Endothelial cell of umbilical vein (primary cell): ENCODE data around the gene ALG12. TPM values are rescaled to one million over a fixed set of nuclear protein-coding genes. Genes with fewer than 3 reads are reported as not detected.

Source experiments
- BruUV-seq: library from RNA; stranded (reverse); fragments of 400-500 nt; replicated peaks from 2 replicates; lab custom pipeline; 2021; lab: Mats Ljungman, UMichigan
- CTCF ChIA-PET: fragments of 300-600, 350-600 bp; sonication (Branson Sonifier 250); formaldehyde crosslinking; loops from one replicate; lab custom pipeline; 2021; ENCODE audit warnings: antibody characterized with exemption, inconsistent platforms; lab: Charles Lee
- POLR2A ChIA-PET: fragments of 300-600, 350-600 bp; sonication (Branson Sonifier 250); formaldehyde crosslinking; loops from one replicate; lab custom pipeline; 2021; ENCODE audit warnings: antibody characterized with exemption, inconsistent platforms; lab: Charles Lee
- DNase-seq: peaks from one replicate; pipeline ENCODE4 v3.0.0-alpha.2; 2011; ENCODE audit warnings: low read depth, low spot score
- FAIRE-seq: peaks from 2 replicates; lab custom pipeline; 2011; peaks lifted over from hg19 to GRCh38; lab: Jason Lieb, UNC
- H2AFZ ChIP-seq: 2 replicates; pipeline ENCODE4 v1.6.0; 2012; ENCODE audit warnings: low read depth, low read length, control low read depth, inconsistent platforms
- H3K27ac ChIP-seq: 2 replicates; pipeline ENCODE4 v1.5.1; 2011; ENCODE audit warnings: low read depth, mild to moderate bottlenecking, control low read depth, low read length, moderate library complexity; ENCODE audit not compliant: insufficient read depth
- H3K27me3 ChIP-seq, 2 experiments: 2 replicates each; pipeline versions ENCODE4 v1.6.0 to v1.6.1; 2011; ENCODE audit warnings: low read length in 2 of 2, mixed read lengths in 1 of 2; ENCODE audit not compliant: control insufficient read depth in 2 of 2, insufficient read depth in 2 of 2
- H3K36me3 ChIP-seq, 2 experiments: 2 replicates in 1 of 2; 3 replicates in 1 of 2; pipeline ENCODE4 v1.5.1; 2011; ENCODE audit warnings: low read length in 2 of 2, mild to moderate bottlenecking in 1 of 2, moderate library complexity in 1 of 2; ENCODE audit not compliant: control insufficient read depth in 2 of 2, insufficient read depth in 2 of 2; ENCODE audit errors: extremely low read depth in 1 of 2
- H3K4me1 ChIP-seq: 3 replicates; pipeline ENCODE4 v1.5.1; 2011; ENCODE audit warnings: mild to moderate bottlenecking, low read length; ENCODE audit not compliant: control insufficient read depth, insufficient read depth; ENCODE audit errors: extremely low read depth
- H3K4me2 ChIP-seq: 2 replicates; pipeline ENCODE4 v1.6.1; 2011; ENCODE audit warnings: low read length, control low read depth, mixed read lengths; ENCODE audit not compliant: insufficient read depth
- H3K4me3 ChIP-seq, 3 experiments: fragments of 200-600 bp in 1 of 3; sonication (generic), shearing (Covaris generic) in 1 of 3; replicated peaks in 1 of 3; 2 replicates each; pipeline ENCODE4 v1.5.1; 2011 to 2016; ENCODE audit warnings: control low read depth in 3 of 3, low read length in 3 of 3, mild to moderate bottlenecking in 2 of 3, inconsistent platforms in 1 of 3, low read depth in 1 of 3, moderate library complexity in 1 of 3; ENCODE audit not compliant: insufficient read depth in 1 of 3
- H3K79me2 ChIP-seq: 2 replicates; pipeline ENCODE4 v1.6.0; 2012; ENCODE audit warnings: low read length, inconsistent platforms; ENCODE audit not compliant: control insufficient read depth, insufficient read depth
- H3K9ac ChIP-seq: replicated peaks from 2 replicates; pipeline ENCODE3; 2011; ENCODE audit warnings: low read length, control low read depth; ENCODE audit not compliant: insufficient read depth; ENCODE audit errors: extremely low read depth
- H3K9me1 ChIP-seq: replicated peaks from 3 replicates; pipeline ENCODE4 v1.6.0; 2011; ENCODE audit warnings: mild to moderate bottlenecking, low read length; ENCODE audit not compliant: control insufficient read depth, insufficient read depth; ENCODE audit errors: extremely low read depth
- H3K9me3 ChIP-seq: replicated peaks from 2 replicates; pipeline ENCODE4 v1.5.1; 2012; ENCODE audit warnings: low read length, inconsistent platforms; ENCODE audit not compliant: control insufficient read depth, insufficient read depth
- H4K20me1 ChIP-seq: replicated peaks from 2 replicates; pipeline ENCODE3; 2011; ENCODE audit warnings: mild to moderate bottlenecking, low read length; ENCODE audit not compliant: control insufficient read depth, insufficient read depth; ENCODE audit errors: extremely low read depth
- EZH2 ChIP-seq: IDR thresholded peaks from 2 replicates; pipeline ENCODE4 v1.6.1; 2012; ENCODE audit warnings: borderline replicate concordance, low read depth, mild to moderate bottlenecking, moderate library complexity, low read length, inconsistent platforms; ENCODE audit not compliant: severe bottlenecking
- FOS ChIP-seq: IDR thresholded peaks from 2 replicates; pipeline ENCODE4 v1.6.1; 2011; ENCODE audit warnings: mild to moderate bottlenecking, low read length, moderate library complexity, borderline replicate concordance; ENCODE audit not compliant: insufficient read depth
- GATA2 ChIP-seq: IDR thresholded peaks from 2 replicates; pipeline ENCODE4 v1.7.0; 2011; ENCODE audit warnings: low read depth, mild to moderate bottlenecking, moderate library complexity, mixed read lengths, low read length; ENCODE audit not compliant: insufficient read length, insufficient read depth
- MYC ChIP-seq: IDR thresholded peaks from one replicate; pipeline ENCODE4 v1.6.1; 2011; ENCODE audit warnings: mild to moderate bottlenecking, low read depth, low read length
- POLR2A ChIP-seq: IDR thresholded peaks from 2 replicates; pipeline ENCODE4 v1.6.1; 2012; ENCODE audit warnings: low read depth, mild to moderate bottlenecking, control low read depth, low read length
- POLR2AphosphoS5 ChIP-seq: IDR thresholded peaks from 2 replicates; pipeline ENCODE4 v1.6.1; 2012; ENCODE audit warnings: low read depth, mild to moderate bottlenecking, control low read depth, low read length, moderate library complexity; ENCODE audit not compliant: insufficient read depth
- dilution Hi-C: fragments of 300-500 bp; cut with MboI; formaldehyde crosslinking; loops from one replicate; pipeline ENCODE4 v1.15.0; 2019; ENCODE audit warnings: low sequenced_read_pairs; ENCODE audit not compliant: extremely low pct_ligation_motif_present
- intact Hi-C: fragments of 100-400 bp; cut with micrococcal nuclease; formaldehyde crosslinking; loops from one replicate; pipeline ENCODE4 v1.10.0; 2022
- polyA plus RNA-seq, 4 experiments: library from polyadenylated mRNA; depleted of rRNA in 3 of 4; stranded (reverse) in 3 of 4; unstranded in 1 of 4; fragments of >200 nt; gene quantifications; 2 replicates each; pipeline versions ENCODE4 v1.2.1 to v1.2.3, GENCODE V29; 2011 to 2012; ENCODE audit warnings: missing spikeins in 1 of 4
- total RNA-seq: library from RNA; stranded (reverse); gene quantifications from 2 replicates; pipeline ENCODE4 v1.2.3, GENCODE V29; 2021
- TF ChIP-seq, protein P1 (sequence below), 2 donors: IDR thresholded peaks; 1 replicate in 1 of 2; 2 replicates in 1 of 2; pipeline ENCODE4 v1.5.1; 2011; ENCODE audit warnings: low read length in 2 of 2, mild to moderate bottlenecking in 2 of 2, moderate library complexity in 2 of 2, control low read depth in 1 of 2, inconsistent platforms in 1 of 2, low read depth in 1 of 2; ENCODE audit not compliant: insufficient read depth in 1 of 2; ENCODE audit errors: extremely low read depth in 1 of 2
- TF ChIP-seq, protein P2 (sequence below): IDR thresholded peaks from 2 replicates; pipeline ENCODE4 v1.6.1; 2011; ENCODE audit not compliant: insufficient read depth, insufficient read length

ALG12 gene
- total and polyA plus RNA-seq, 2 donors (not counting 3 experiments of a cell fraction or from before 2014, with no cell fraction given) = 14.6 to 18.0 TPM

DNA sequence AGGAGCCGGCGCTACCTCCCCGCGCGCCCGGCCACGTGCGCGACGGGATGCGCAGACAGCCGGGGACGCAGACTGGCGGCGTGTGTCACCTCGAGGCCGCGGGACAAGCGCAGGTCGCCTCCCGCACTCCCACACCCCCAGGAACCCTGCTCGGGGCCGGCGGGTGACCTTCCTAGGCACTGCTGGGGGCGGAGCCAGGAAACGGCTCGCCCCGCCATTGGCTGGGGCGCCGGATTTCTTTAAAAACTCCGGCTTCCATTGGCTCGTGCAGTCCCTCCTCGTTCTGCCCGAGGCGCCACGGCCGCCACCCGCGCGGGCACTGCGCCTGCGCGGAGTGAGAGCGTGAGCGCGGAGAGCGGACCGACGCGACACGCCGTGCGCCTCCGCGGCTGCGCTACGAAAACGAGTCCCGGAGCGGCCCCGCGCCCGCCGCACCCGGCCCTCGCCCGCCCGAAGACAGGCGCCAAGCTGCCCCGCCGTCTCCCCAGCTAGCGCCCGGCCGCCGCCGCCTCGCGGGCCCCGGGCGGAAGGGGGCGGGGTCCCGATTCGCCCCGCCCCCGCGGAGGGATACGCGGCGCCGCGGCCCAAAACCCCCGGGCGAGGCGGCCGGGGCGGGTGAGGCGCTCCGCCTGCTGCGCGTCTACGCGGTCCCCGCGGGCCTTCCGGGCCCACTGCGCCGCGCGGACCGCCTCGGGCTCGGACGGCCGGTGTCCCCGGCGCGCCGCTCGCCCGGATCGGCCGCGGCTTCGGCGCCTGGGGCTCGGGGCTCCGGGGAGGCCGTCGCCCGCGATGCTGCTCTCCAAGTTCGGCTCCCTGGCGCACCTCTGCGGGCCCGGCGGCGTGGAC, 42.1 kb upstream of the ALG12 start, which contains the start of gene PIM3:
PIM3 (plus strand) TSS at position 614 of the 846 bp plus-strand sequence; CDS start at position 790, 176 bp downstream.
- Histone ChIP-seq H3K4me3 (peak within 1 kb of the TSS; percentile 52 to 80 (median 59)), H3K4me1 (peaks cover 25% of the 10 kb centered on the region), H3K9me1 (no peaks in the 10 kb centered on the region), H4K20me1 (no peaks in the 10 kb centered on the region), H3K9ac (peak within 1 kb of the TSS; percentile 84), H3K79me2 (peaks cover 46% of the 10 kb centered on the region), H3K27me3 (no peaks in the 10 kb centered on the region), H3K36me3 (peaks cover 19 to 31% of the 10 kb centered on the region in 2 experiments), H2AFZ (peak within 1 kb of the TSS; percentile 50), H3K27ac (peak within 1 kb of the TSS; percentile 80), H3K4me2 (peak within 1 kb of the TSS; percentile 57), H3K9me3 (no peaks in the 10 kb centered on the region)
- peak; percentile 97 for DNase-seq
- ChIA-PET POLR2A (interaction anchor here (0.9 to 1.8 kb wide), 3 partner anchors 10 to 24 kb away, joined by 3 to 14 read pairs (median 3); no protein-coding TSS in a partner anchor), CTCF (interaction anchor here (0.9 to 3.7 kb wide), 3 partner anchors 9 to 30 kb away, joined by 3 to 32 read pairs (median 3); no protein-coding TSS in a partner anchor)
- FAIRE-seq = peak; percentile 91
- BruUV-seq = no TSS peak
- dilution Hi-C loops = no loop called here
- TF ChIP-seq, protein P1, sequence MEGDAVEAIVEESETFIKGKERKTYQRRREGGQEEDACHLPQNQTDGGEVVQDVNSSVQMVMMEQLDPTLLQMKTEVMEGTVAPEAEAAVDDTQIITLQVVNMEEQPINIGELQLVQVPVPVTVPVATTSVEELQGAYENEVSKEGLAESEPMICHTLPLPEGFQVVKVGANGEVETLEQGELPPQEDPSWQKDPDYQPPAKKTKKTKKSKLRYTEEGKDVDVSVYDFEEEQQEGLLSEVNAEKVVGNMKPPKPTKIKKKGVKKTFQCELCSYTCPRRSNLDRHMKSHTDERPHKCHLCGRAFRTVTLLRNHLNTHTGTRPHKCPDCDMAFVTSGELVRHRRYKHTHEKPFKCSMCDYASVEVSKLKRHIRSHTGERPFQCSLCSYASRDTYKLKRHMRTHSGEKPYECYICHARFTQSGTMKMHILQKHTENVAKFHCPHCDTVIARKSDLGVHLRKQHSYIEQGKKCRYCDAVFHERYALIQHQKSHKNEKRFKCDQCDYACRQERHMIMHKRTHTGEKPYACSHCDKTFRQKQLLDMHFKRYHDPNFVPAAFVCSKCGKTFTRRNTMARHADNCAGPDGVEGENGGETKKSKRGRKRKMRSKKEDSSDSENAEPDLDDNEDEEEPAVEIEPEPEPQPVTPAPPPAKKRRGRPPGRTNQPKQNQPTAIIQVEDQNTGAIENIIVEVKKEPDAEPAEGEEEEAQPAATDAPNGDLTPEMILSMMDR (IDR thresholded peaks at IDR 0.05; ENCODE audit: extremely low read depth in 1 of 2, insufficient read depth in 1 of 2, low read depth in 1 of 2, low read length in 2 of 2) = no peak
- TF ChIP-seq POLR2A (peak; percentile 96), EZH2 (no peak), GATA2 (no peak), FOS (peak; percentile 7), POLR2AphosphoS5 (peak; percentile 98), MYC (no peak)
- TF ChIP-seq, protein P2, sequence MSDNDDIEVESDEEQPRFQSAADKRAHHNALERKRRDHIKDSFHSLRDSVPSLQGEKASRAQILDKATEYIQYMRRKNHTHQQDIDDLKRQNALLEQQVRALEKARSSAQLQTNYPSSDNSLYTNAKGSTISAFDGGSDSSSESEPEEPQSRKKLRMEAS = peak; percentile 59
- intact Hi-C loops = loop anchor here (1.0 kb wide), 2 partner anchors 24 to 42 kb away; partner anchors contain the start of genes ALG12 and CRELD2
